Retinal pigment epithelial cell (primary cell): ENCODE results near the gene GPAT3.
"Not testable (repeated sequence)": the region's sequence is repeated elsewhere in the genome, so short reads cannot be mapped to it uniquely, and the experiment has no call there.

Experiments used
- DNase-seq: peaks from one replicate; pipeline ENCODE4 v3.0.0-alpha.2; 2010; ENCODE audit warnings: low read depth
- H3K4me3 ChIP-seq: 2 replicates; pipeline ENCODE4 v1.5.1; 2011; ENCODE audit warnings: mild to moderate bottlenecking, low read length, control low read depth, moderate library complexity
- CTCF ChIP-seq: conservative IDR thresholded peaks from 2 replicates; pipeline ENCODE4 v1.5.1; 2011; ENCODE audit warnings: low read depth, low read length, control low read depth, inconsistent platforms

GPAT3 gene

DNA sequence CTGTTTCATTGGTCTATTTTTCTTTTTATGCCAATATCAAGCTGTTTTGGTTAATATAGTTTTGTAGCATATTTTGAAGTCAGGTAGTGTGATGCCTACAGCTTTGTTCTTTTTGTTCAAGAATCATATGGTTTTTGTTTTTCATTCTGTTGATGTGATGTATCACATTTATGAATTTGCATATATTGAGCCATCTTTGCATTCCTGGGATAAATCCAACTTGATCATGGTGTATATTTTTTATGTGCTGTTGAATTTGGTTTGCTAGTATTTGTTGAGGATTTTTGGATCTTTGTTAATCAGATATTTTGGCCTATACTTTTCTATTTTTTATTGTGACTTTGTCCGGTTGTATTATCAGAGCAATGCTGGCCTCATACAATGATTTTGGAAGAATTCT lies 74.8 kb downstream of the GPAT3 start:
- DNase-seq: no peak
- no peak for TF ChIP-seq CTCF
- H3K4me3 ChIP-seq: no peak overlapping the region

DNA sequence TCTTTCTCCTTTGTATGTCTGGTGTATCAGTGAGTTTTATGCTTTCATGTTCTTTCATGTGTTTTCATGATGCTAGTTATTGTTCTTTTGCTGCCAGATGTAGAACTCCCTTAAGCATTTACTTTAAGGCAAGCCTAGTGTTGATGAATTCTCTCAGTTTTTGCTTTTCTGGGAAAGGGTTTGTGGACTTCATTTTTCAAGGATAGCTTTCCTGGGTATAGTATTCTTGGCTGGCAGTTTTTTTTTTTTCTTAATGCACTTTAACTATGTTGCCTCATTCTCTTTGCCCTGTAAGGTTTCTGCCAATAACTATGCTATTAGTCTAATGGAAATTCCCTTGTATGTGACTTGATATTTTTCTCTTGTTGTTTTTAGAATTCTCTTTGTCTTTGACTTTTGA lies 77.1 kb downstream of the GPAT3 start:
- TF ChIP-seq CTCF: no peak
- H3K4me3 ChIP-seq: no peak overlapping the region
- no peak for DNase-seq

GRCh38 chr4:83613994-83614393 lies 78.1 kb downstream of the GPAT3 start:
- no peak overlapping the region for H3K4me3 ChIP-seq
- TF ChIP-seq CTCF: no peak
- DNase-seq: no peak

DNA sequence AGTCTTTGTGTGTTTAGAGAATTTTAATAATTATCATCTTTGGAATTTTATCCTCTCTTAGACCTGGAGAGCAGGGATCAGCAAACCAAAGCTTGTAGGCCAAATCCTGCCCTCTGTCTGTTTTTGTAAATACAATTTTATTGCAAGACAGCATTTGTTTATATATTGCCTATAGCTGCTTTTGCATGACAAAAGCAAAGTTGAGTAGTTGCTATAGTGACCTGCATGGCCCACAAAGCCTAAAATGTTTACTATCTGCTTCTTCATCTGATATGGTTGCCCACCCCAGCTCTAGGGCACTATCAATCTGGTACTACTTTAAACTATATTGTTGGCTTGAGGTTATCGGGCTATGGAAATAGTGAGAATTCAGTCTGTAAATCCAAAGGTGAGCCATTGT lies 80.3 kb downstream of the GPAT3 start:
- DNase-seq: no peak
- TF ChIP-seq CTCF: no peak
- H3K4me3 ChIP-seq: no peak overlapping the region

DNA sequence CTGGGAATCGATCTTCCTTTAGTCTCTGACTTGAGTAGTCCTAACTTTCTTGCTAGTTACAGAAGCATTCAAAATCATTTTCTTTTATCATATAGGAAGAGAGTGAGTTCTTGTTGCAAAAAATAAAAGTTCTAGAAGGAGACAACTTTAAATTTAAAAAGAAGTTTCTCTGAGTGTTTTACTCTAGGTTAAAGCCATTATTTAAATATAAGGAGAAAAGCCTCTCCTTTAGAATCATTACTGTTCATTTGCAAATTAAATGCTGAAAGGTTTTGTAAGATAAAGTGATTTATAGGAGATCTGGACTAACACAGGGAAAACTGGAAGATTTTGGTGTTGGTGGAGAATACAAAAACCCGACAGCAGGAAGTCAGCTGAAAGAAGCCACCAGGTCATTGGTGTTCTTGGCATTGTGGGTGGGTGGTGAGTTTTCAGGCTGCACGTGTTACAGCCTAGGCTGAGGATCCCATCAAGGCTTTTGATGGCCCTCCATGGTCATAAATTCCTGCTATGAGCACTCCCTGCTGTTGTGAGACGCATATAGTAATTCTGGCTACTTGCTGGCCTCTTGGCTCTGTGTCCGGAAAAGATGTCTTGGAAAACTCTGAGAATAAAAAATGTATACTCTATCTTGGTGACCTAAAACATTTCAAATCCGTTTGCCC lies 81.6 kb downstream of the GPAT3 start:
- H3K4me3 ChIP-seq: no peak overlapping the region
- DNase-seq: no peak
- TF ChIP-seq CTCF: no peak

GRCh38 chr4:83618431-83618830 lies 82.5 kb downstream of the GPAT3 start:
- H3K4me3 ChIP-seq: no peak overlapping the region
- DNase-seq: peak; percentile 73
- TF ChIP-seq CTCF: no peak

GRCh38 chr4:83618991-83619645 lies 83.2 kb downstream of the GPAT3 start:
- no peak overlapping the region for H3K4me3 ChIP-seq
- no peak for TF ChIP-seq CTCF
- DNase-seq: no peak

GRCh38 chr4:83622127-83622526 lies 86.2 kb downstream of the GPAT3 start:
- DNase-seq, H3K4me3 ChIP-seq: not testable (repeated sequence)
